H1 (cell line): ENCODE measurements around the gene PPM1F.

ENCODE experiments used
- ATF3 ChIP-seq: IDR thresholded peaks from 2 replicates; pipeline ENCODE4 v1.6.1; 2011; ENCODE audit warnings: low read depth, mild to moderate bottlenecking, low read length; ENCODE audit not compliant: insufficient read depth
- CTCF ChIP-seq, 3 experiments: IDR thresholded peaks; 1 replicate in 2 of 3; 2 replicates in 1 of 3; pipeline versions ENCODE4 v1.5.1 to v1.6.1; 2011; ENCODE audit warnings: low read length in 3 of 3, mild to moderate bottlenecking in 3 of 3, inconsistent platforms in 2 of 3, low read depth in 1 of 3, moderate library complexity in 1 of 3; ENCODE audit not compliant: insufficient read depth in 1 of 3; ENCODE audit errors: control extremely low read depth in 1 of 3
- PHF8 ChIP-seq: fragments of 200-600 bp; sonication (generic); conservative IDR thresholded peaks from 2 replicates; pipeline ENCODE4 v1.7.1; 2012; ENCODE audit warnings: low read depth, mild to moderate bottlenecking, inconsistent platforms, low read length, moderate library complexity
- POLR2AphosphoS5 ChIP-seq: IDR thresholded peaks from 2 replicates; pipeline ENCODE4 v1.6.1; 2011; ENCODE audit warnings: low read depth, low read length
- RAD21 ChIP-seq, 2 experiments: IDR thresholded peaks in 1 of 2; conservative IDR thresholded peaks in 1 of 2; 2 replicates each; pipeline ENCODE4 v1.6.1; 2011; ENCODE audit warnings: low read depth in 2 of 2, low read length in 2 of 2, improper control_type of control experiment in 1 of 2, inconsistent platforms in 1 of 2, mild to moderate bottlenecking in 1 of 2, moderate library complexity in 1 of 2
- SUZ12 ChIP-seq: fragments of 200-600 bp; sonication (generic); IDR thresholded peaks from 2 replicates; pipeline ENCODE4 v1.6.1; 2012; ENCODE audit warnings: mild to moderate bottlenecking, inconsistent platforms, low read length, moderate library complexity, mixed read lengths
- TAF1 ChIP-seq: IDR thresholded peaks from 2 replicates; pipeline ENCODE4 v1.6.1; 2011; ENCODE audit warnings: mild to moderate bottlenecking, low read depth, low read length
- TBP ChIP-seq: IDR thresholded peaks from 2 replicates; pipeline ENCODE4 v1.6.1; 2011; ENCODE audit warnings: low read depth, low read length, improper control_type of control experiment

DNA sequence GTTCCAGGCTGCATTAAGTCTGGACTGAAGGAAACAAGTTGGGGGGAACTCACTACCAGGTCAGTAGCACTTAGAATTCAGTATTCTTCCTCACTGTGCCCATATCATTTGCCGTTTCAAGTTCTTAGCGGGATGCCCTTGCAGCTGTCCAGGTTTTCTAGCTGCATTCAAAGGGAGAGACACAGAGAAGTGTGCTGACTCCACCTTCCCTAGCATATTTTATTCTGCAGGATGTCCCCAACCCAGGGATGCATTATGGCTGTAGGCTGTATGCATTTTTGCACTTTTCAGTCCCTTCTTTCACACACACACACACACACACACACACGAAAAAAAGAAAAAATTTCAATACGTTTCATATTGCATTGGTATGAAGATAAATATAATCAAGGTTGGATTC lies 49.4 kb downstream of the PPM1F start:
- TF ChIP-seq ATF3 (no peak), POLR2AphosphoS5 (no peak), SUZ12 (no peak), CTCF (IDR thresholded peaks at IDR 0.05; ENCODE audit: control extremely low read depth in 1 of 3, insufficient read depth in 1 of 3, low read depth in 1 of 3, low read length in 3 of 3) (no peak), RAD21 (IDR thresholded peaks at IDR 0.05 in 1 of 2, conservative IDR thresholded peaks at IDR 0.05 in 1 of 2; ENCODE audit: low read depth in 2 of 2, low read length in 2 of 2) (no peak), TAF1 (no peak), TBP (no peak), PHF8 (no peak)
